Mononuclear cell (primary cell): ENCODE results near the gene ZMYM5. TPM values are rescaled to one million over a fixed set of nuclear protein-coding genes. Genes with fewer than 3 reads are reported as not detected.
"Not testable (repeated sequence)": the region's sequence is repeated elsewhere in the genome, so short reads cannot be mapped to it uniquely, and the experiment has no call there.

Experiments used
- H3K27me3 ChIP-seq: 2 replicates; pipeline ENCODE4 v1.6.0; 2011; ENCODE audit warnings: low read length, control low read depth; ENCODE audit not compliant: insufficient read depth
- H3K4me1 ChIP-seq: 2 replicates; pipeline ENCODE4 v1.5.1; 2011; ENCODE audit warnings: mild to moderate bottlenecking, low read length, control low read depth; ENCODE audit not compliant: insufficient read depth
- H3K4me3 ChIP-seq: 2 replicates; pipeline ENCODE4 v1.5.1; 2011; ENCODE audit warnings: mild to moderate bottlenecking, low read length, moderate library complexity
- H3K9me3 ChIP-seq: 2 replicates; pipeline ENCODE4 v1.5.1; 2011; ENCODE audit warnings: low read depth, mild to moderate bottlenecking, control low read depth, low read length
- total RNA-seq: library from RNA; depleted of rRNA; stranded (reverse); fragments of >200 nt; gene quantifications from one replicate; pipeline ENCODE4 v1.2.3, GENCODE V29; 2012

ZMYM5 gene
- total RNA-seq, 1 donor, result 43.7 TPM

DNA sequence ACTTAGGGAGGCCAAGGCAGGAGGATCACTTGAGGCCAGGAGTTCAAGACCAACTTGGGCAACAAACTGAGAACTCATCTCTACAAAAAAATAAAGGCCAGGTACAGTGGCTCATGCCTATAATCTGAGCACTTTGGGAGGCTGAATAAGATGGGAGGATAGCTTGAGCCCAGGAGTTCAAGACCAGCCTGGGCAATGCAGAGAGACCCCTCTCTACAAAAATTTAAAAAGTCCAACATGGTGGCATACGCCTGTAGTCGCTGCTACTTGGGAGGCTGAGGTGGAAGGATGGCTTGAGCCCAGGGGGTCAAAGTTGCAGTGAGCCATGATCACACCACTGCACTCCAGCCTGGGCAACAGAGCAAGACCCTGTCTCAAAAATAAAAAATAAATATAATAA lies 5.8 kb downstream of the ZMYM5 start:
- not testable (repeated sequence) for H3K4me3 ChIP-seq, H3K27me3 ChIP-seq, H3K9me3 ChIP-seq
- H3K4me1 ChIP-seq, result peaks cover 19% of the 10 kb centered on the region

- Histone ChIP-seq H3K27me3 (no peaks in the 10 kb centered on the region), H3K4me3 (no peak overlapping the region), H3K9me3 (no peaks in the 10 kb centered on the region), H3K4me1 (no peaks in the 10 kb centered on the region)
These were observed 10.7 kb downstream of the ZMYM5 start for GRCh38 chr13:19852766-19853165.

GRCh38 chr13:19845758-19846157 lies 17.7 kb downstream of the ZMYM5 start:
- H3K4me3 ChIP-seq, result no peak overlapping the region
- no peaks in the 10 kb centered on the region for H3K9me3 ChIP-seq
- no peaks in the 10 kb centered on the region for H3K27me3 ChIP-seq
- H3K4me1 ChIP-seq, result no peaks in the 10 kb centered on the region

DNA sequence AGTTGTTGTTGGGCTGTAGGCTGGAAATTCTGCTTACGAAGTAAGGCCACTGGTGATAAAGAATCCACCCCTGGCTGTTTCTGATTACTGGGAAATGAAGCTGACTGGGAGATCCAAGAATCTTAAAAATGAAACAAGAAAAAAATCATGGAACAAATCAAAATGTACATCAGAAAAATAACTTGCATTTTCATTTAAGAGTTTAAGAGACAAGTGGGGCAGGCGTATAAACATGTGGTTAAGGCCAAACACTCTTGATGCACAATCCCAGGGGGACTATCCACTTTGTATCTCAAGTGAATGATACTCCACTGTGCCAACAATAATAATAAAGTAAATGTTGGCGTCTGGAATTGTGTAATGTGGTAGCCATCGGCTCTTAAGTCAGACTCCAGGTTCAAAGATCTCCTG lies 24.6 kb downstream of the ZMYM5 start:
- H3K27me3 ChIP-seq, result no peaks in the 10 kb centered on the region
- no peaks in the 10 kb centered on the region for H3K4me1 ChIP-seq
- H3K9me3 ChIP-seq, result no peaks in the 10 kb centered on the region
- H3K4me3 ChIP-seq, result no peak overlapping the region

- no peak overlapping the region for H3K4me3 ChIP-seq
- no peaks in the 10 kb centered on the region for H3K9me3 ChIP-seq
- H3K4me1 ChIP-seq, result no peaks in the 10 kb centered on the region
- no peaks in the 10 kb centered on the region for H3K27me3 ChIP-seq
These were observed 27.0 kb downstream of the ZMYM5 start for GRCh38 chr13:19836472-19836871.

GRCh38 chr13:19834704-19835103 lies 28.7 kb downstream of the ZMYM5 start:
- no peaks in the 10 kb centered on the region for H3K4me1 ChIP-seq
- no peak overlapping the region for H3K4me3 ChIP-seq
- H3K27me3 ChIP-seq, result no peaks in the 10 kb centered on the region
- no peaks in the 10 kb centered on the region for H3K9me3 ChIP-seq

DNA sequence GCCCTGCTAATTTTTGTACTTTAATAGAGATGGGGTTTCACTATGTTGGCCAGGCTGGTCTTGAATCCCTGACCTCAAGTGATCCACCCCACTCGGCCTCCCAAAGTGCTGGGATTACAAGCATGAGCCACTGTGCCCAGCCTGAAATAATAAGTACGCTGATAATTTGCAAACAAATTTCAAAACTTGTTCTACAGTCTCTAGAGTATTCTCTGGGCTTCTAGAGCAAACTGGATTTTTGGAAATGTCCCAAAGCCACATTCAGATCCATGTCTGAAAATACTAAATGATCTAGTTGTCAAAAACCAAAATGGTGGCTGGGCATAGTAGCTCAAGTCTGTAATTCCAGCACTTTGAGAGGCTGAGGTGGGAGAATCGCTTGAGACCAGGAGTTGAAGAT lies 40.8 kb downstream of the ZMYM5 start:
- H3K27me3 ChIP-seq, result no peaks in the 10 kb centered on the region
- no peaks in the 10 kb centered on the region for H3K4me1 ChIP-seq

GRCh38 chr13:19818223-19818842 lies 45.1 kb downstream of the ZMYM5 start:
- no peak overlapping the region for H3K4me3 ChIP-seq
- no peaks in the 10 kb centered on the region for H3K4me1 ChIP-seq
- no peaks in the 10 kb centered on the region for H3K9me3 ChIP-seq
- no peaks in the 10 kb centered on the region for H3K27me3 ChIP-seq

More for the DNA sequence above, 40.8 kb downstream of the ZMYM5 start:
- Histone ChIP-seq H3K9me3 (no peaks in the 10 kb centered on the region), H3K4me3 (no peak overlapping the region)

DNA sequence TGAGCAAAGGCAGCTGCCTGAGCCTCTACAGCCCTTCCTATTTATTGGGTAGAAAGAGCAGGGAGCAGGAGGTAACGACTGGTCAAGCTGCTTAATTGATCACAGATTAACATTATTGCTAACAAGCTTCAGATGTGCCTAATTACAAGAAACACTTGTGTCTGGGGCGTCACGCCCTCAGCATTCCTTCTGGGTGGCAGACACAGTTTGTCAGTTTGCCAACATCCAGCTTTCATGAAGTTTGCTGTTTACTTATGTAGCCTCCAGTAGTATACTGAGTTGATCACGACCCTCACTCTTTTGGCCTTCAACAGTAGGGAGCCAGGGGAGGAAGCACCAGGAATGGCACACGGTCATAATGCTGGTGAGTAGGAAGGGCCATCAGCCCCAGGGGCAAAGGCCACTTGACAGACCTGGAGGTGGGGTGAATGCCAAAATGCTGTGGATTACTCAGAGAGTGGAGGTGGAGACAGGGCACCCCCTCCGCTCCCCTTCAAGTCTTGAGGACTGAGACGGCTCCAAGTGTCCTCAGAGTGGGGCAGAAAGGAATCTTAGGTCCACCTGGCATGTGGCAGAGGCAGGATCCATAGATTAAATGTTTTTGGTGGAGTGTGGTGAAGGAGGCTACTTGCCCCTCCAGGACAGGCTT lies 45.8 kb downstream of the ZMYM5 start:
- Histone ChIP-seq H3K4me3 (no peak overlapping the region), H3K27me3 (no peaks in the 10 kb centered on the region), H3K9me3 (no peaks in the 10 kb centered on the region), H3K4me1 (no peaks in the 10 kb centered on the region)

GRCh38 chr13:19817106-19817505 lies 46.3 kb downstream of the ZMYM5 start:
- H3K4me1 ChIP-seq, result no peaks in the 10 kb centered on the region
- H3K4me3 ChIP-seq, result no peak overlapping the region
- no peaks in the 10 kb centered on the region for H3K9me3 ChIP-seq
- no peaks in the 10 kb centered on the region for H3K27me3 ChIP-seq

GRCh38 chr13:19815842-19816241 lies 47.6 kb downstream of the ZMYM5 start:
- not testable (repeated sequence) for H3K4me1 ChIP-seq, H3K4me3 ChIP-seq, H3K9me3 ChIP-seq, H3K27me3 ChIP-seq

- Histone ChIP-seq H3K27me3 (no peaks in the 10 kb centered on the region), H3K4me1 (no peaks in the 10 kb centered on the region), H3K4me3 (no peak overlapping the region), H3K9me3 (no peaks in the 10 kb centered on the region)
These were observed 52.2 kb downstream of the ZMYM5 start for GRCh38 chr13:19810996-19811881.

DNA sequence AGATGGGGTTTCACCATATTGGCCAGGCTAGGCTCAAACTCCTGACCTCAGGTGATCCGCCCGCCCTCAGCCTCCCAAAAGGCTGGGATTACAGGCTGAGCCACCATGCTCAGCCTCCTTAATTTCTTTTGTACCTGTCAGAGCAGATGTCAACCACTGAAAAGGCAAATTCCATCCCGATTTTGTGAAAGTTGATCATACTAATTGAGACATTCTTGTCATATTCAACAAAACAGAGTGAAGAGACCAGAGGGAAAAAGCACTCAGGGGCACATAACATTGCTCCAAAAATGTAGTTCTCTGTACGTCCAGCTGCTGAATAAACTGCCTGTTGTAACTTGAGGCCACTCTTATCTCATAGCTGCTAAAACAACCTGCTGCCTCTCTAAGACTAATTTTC lies 53.3 kb downstream of the ZMYM5 start:
- Histone ChIP-seq H3K27me3 (no peaks in the 10 kb centered on the region), H3K9me3 (no peaks in the 10 kb centered on the region), H3K4me3 (no peak overlapping the region), H3K4me1 (no peaks in the 10 kb centered on the region)

- H3K4me1 ChIP-seq, result no peaks in the 10 kb centered on the region
- no peak overlapping the region for H3K4me3 ChIP-seq
- H3K27me3 ChIP-seq, result no peaks in the 10 kb centered on the region
- no peaks in the 10 kb centered on the region for H3K9me3 ChIP-seq
These were observed 57.7 kb downstream of the ZMYM5 start for GRCh38 chr13:19805765-19806164.

- Histone ChIP-seq H3K4me3 (no peak overlapping the region), H3K27me3 (no peaks in the 10 kb centered on the region), H3K4me1 (peaks cover 28% of the 10 kb centered on the region), H3K9me3 (no peaks in the 10 kb centered on the region)
These were observed 67.5 kb downstream of the ZMYM5 start for GRCh38 chr13:19795956-19796355.
